Liver (tissue), 9 donors: ENCODE results near the gene CPZ. TPM values are rescaled to one million over a fixed set of nuclear protein-coding genes. Genes with fewer than 3 reads are reported as not detected.

Source experiments
- DNase-seq: peaks from one replicate; pipeline ENCODE4 v3.0.0-alpha.2; 2017; ENCODE audit warnings: low spot score
- H3K27ac ChIP-seq, 2 donors: one replicate each; pipeline ENCODE4 v1.7.0; 2013; ENCODE audit warnings: inconsistent platforms in 2 of 2, low read length in 2 of 2, control low read depth in 1 of 2, low read depth in 1 of 2, mild to moderate bottlenecking in 1 of 2
- H3K27me3 ChIP-seq, 4 donors: one replicate each; pipeline versions ENCODE4 v1.6.1 to v1.7.0; 2013; ENCODE audit warnings: low read length in 3 of 4, inconsistent platforms in 1 of 4, mild to moderate bottlenecking in 1 of 4, moderate library complexity in 1 of 4; ENCODE audit not compliant: control insufficient read depth in 4 of 4, insufficient read depth in 4 of 4
- H3K36me3 ChIP-seq, 4 donors: one replicate each; pipeline versions ENCODE4 v1.6.1 to v1.7.0; 2013; ENCODE audit warnings: low read length in 3 of 4, mild to moderate bottlenecking in 3 of 4, low read depth in 1 of 4, moderate library complexity in 1 of 4; ENCODE audit not compliant: control insufficient read depth in 4 of 4, insufficient read depth in 3 of 4
- H3K4me1 ChIP-seq, 4 donors: one replicate each; pipeline versions ENCODE4 v1.6.1 to v1.7.0; 2013; ENCODE audit warnings: low read length in 3 of 4, mild to moderate bottlenecking in 3 of 4, moderate library complexity in 1 of 4; ENCODE audit not compliant: control insufficient read depth in 4 of 4, insufficient read depth in 4 of 4
- H3K4me3 ChIP-seq, 3 donors: one replicate each; pipeline versions ENCODE4 v1.6.1 to v1.7.0; 2013; ENCODE audit warnings: low read length in 3 of 3, control low read depth in 1 of 3, low read depth in 1 of 3, mild to moderate bottlenecking in 1 of 3
- H3K9ac ChIP-seq, 2 donors: one replicate each; pipeline ENCODE4 v1.7.0; 2013; ENCODE audit warnings: low read length in 2 of 2, mild to moderate bottlenecking in 2 of 2, moderate library complexity in 2 of 2, control low read depth in 1 of 2, low read depth in 1 of 2
- H3K9me3 ChIP-seq, 4 donors: one replicate each; pipeline versions ENCODE4 v1.6.1 to v1.7.0; 2013; ENCODE audit warnings: low read length in 3 of 4; ENCODE audit not compliant: control insufficient read depth in 4 of 4
- EGR1 ChIP-seq, 2 donors: IDR thresholded peaks; 2 replicates each; pipeline ENCODE4 v1.6.1; 2016 to 2018; ENCODE audit warnings: antibody characterized with exemption in 2 of 2, low read depth in 2 of 2
- FOXA1 ChIP-seq: IDR thresholded peaks from 2 replicates; pipeline ENCODE4 v1.6.1; 2016; ENCODE audit warnings: antibody characterized with exemption
- FOXA2 ChIP-seq: IDR thresholded peaks from 2 replicates; pipeline ENCODE4 v1.6.1; 2016; ENCODE audit warnings: antibody characterized with exemption
- GABPA ChIP-seq, 2 donors: IDR thresholded peaks in 1 of 2; conservative IDR thresholded peaks in 1 of 2; 2 replicates each; pipeline ENCODE4 v1.6.1; 2016; ENCODE audit warnings: antibody characterized with exemption in 2 of 2, mild to moderate bottlenecking in 1 of 2, moderate library complexity in 1 of 2
- HNF4A ChIP-seq, 2 donors: conservative IDR thresholded peaks; 2 replicates each; pipeline ENCODE4 v1.6.1; 2016; ENCODE audit warnings: antibody characterized with exemption in 2 of 2, mild to moderate bottlenecking in 2 of 2
- HNF4G ChIP-seq: IDR thresholded peaks from 2 replicates; pipeline ENCODE4 v1.6.1; 2016; ENCODE audit warnings: antibody characterized with exemption
- JUND ChIP-seq, 2 donors: IDR thresholded peaks; 2 replicates each; pipeline ENCODE4 v1.6.1; 2016; ENCODE audit warnings: antibody characterized with exemption in 2 of 2
- NR2F2 ChIP-seq: IDR thresholded peaks from 2 replicates; pipeline ENCODE4 v1.6.1; 2016; ENCODE audit warnings: antibody characterized with exemption
- RAD21 ChIP-seq, 2 donors: IDR thresholded peaks; 2 replicates each; pipeline ENCODE4 v1.6.1; 2016; ENCODE audit warnings: antibody characterized with exemption in 2 of 2, mild to moderate bottlenecking in 2 of 2
- RXRA ChIP-seq, 2 donors: IDR thresholded peaks; 2 replicates each; pipeline ENCODE4 v1.6.1; 2017 to 2018; ENCODE audit warnings: antibody characterized with exemption in 2 of 2, mild to moderate bottlenecking in 1 of 2
- SP1 ChIP-seq: IDR thresholded peaks from 2 replicates; pipeline ENCODE4 v1.6.1; 2018; ENCODE audit warnings: antibody characterized with exemption, mild to moderate bottlenecking
- TAF1 ChIP-seq: conservative IDR thresholded peaks from 2 replicates; pipeline ENCODE4 v1.6.1; 2016; ENCODE audit warnings: antibody characterized with exemption, mild to moderate bottlenecking
- YY1 ChIP-seq: IDR thresholded peaks from 2 replicates; pipeline ENCODE4 v1.6.1; 2016; ENCODE audit warnings: antibody characterized with exemption, mild to moderate bottlenecking
- WGBS: extraction: QIAGEN DNeasy Blood & Tissue Kit; methylation state at CpG from one replicate; pipeline ENCODE4 v1.1.7; 2013; 5-methylcytosine and 5-hydroxymethylcytosine counted together
- polyA plus RNA-seq, 2 donors: library from polyadenylated mRNA; stranded (reverse) in 1 of 2; unstranded in 1 of 2; fragments of 200-250 nt in 1 of 2; fragments of >200 nt in 1 of 2; fragmentation: Nextera tagmentation in 1 of 2; extraction: Ambion mirVana in 1 of 2; gene quantifications; one replicate each; pipeline versions ENCODE4 v1.2.1 to v1.2.3, GENCODE V29; 2013 to 2015
- total RNA-seq, 2 donors: library from RNA; depleted of rRNA; stranded (reverse); fragments of >200 nt; gene quantifications; one replicate each; pipeline ENCODE4 v1.2.3, GENCODE V29; 2014
- TF ChIP-seq, protein P1 (sequence below): IDR thresholded peaks from 2 replicates; pipeline ENCODE4 v1.6.1; 2016; ENCODE audit warnings: antibody characterized with exemption, mild to moderate bottlenecking
- TF ChIP-seq, protein P2 (sequence below): IDR thresholded peaks from 2 replicates; pipeline ENCODE4 v1.6.1; 2016; ENCODE audit warnings: antibody characterized with exemption
- TF ChIP-seq, protein P3 (sequence below): IDR thresholded peaks from 2 replicates; pipeline ENCODE4 v1.6.1; 2016; ENCODE audit warnings: antibody characterized with exemption
- TF ChIP-seq, protein P4 (sequence below): fragments of 150-350 bp; IDR thresholded peaks from 2 replicates; pipeline ENCODE4 v1.5.1; 2017; ENCODE audit warnings: improper control_type of control experiment, low read depth, low read length; ENCODE audit not compliant: missing input control
- TF ChIP-seq, protein P5 (sequence below): IDR thresholded peaks from 2 replicates; pipeline ENCODE4 v1.6.1; 2016; ENCODE audit warnings: antibody characterized with exemption
- donor health status: healthy.
- donor health status: healthy.
- donor health status: healthy.
- donor health status: healthy.
- donor health status: healthy.

CPZ gene
- total and polyA plus RNA-seq, 4 donors = 0.51 to 1.8 (median 1.4) TPM

DNA sequence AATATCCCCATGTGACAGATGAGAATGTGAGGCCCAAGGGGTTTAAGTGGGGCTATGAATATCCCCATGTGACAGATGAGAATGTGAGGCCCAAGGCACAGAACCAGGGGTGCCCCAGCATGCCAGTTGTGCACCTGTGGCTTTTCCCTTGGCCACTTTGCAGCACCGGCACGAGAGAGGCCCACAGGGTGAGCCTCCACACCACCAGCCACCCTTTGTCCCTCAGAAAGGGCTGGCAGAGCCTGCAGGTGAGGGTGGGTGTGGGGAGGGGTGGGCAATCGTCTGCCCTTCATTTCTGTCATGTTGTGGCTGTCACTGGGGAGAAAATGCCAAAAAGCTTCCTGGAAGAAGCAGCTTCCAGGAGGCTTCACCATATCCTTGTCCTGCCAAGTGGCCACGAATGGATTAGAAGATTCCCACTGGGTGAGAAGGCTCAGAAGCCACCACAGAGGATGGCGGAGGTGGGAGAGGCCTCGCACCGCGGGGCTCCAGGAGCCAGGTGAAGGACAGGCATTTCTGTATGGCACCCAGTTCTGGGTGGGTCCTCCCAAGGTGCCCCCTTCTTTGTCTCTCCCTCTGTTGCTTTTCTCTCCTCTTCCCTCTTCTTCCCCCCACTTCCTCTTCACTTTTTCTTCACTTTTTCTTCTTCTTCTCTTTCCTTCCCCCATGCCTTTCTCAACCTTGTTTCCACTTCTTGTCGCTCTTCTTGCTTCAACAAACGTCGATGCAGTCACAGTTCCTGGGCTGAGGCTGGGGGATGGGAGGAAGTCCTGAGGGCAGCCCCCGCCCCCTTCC, 12.8 kb upstream of the CPZ start:
- 31% methylated on average over 12 of the region's 12 CpGs for WGBS
- TF ChIP-seq, protein P1, sequence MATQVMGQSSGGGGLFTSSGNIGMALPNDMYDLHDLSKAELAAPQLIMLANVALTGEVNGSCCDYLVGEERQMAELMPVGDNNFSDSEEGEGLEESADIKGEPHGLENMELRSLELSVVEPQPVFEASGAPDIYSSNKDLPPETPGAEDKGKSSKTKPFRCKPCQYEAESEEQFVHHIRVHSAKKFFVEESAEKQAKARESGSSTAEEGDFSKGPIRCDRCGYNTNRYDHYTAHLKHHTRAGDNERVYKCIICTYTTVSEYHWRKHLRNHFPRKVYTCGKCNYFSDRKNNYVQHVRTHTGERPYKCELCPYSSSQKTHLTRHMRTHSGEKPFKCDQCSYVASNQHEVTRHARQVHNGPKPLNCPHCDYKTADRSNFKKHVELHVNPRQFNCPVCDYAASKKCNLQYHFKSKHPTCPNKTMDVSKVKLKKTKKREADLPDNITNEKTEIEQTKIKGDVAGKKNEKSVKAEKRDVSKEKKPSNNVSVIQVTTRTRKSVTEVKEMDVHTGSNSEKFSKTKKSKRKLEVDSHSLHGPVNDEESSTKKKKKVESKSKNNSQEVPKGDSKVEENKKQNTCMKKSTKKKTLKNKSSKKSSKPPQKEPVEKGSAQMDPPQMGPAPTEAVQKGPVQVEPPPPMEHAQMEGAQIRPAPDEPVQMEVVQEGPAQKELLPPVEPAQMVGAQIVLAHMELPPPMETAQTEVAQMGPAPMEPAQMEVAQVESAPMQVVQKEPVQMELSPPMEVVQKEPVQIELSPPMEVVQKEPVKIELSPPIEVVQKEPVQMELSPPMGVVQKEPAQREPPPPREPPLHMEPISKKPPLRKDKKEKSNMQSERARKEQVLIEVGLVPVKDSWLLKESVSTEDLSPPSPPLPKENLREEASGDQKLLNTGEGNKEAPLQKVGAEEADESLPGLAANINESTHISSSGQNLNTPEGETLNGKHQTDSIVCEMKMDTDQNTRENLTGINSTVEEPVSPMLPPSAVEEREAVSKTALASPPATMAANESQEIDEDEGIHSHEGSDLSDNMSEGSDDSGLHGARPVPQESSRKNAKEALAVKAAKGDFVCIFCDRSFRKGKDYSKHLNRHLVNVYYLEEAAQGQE = no peak
- TF ChIP-seq, protein P2, sequence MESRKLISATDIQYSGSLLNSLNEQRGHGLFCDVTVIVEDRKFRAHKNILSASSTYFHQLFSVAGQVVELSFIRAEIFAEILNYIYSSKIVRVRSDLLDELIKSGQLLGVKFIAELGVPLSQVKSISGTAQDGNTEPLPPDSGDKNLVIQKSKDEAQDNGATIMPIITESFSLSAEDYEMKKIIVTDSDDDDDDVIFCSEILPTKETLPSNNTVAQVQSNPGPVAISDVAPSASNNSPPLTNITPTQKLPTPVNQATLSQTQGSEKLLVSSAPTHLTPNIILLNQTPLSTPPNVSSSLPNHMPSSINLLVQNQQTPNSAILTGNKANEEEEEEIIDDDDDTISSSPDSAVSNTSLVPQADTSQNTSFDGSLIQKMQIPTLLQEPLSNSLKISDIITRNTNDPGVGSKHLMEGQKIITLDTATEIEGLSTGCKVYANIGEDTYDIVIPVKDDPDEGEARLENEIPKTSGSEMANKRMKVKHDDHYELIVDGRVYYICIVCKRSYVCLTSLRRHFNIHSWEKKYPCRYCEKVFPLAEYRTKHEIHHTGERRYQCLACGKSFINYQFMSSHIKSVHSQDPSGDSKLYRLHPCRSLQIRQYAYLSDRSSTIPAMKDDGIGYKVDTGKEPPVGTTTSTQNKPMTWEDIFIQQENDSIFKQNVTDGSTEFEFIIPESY = no peak
- TF ChIP-seq GABPA (IDR thresholded peaks at IDR 0.05 in 1 of 2, conservative IDR thresholded peaks at IDR 0.05 in 1 of 2) (no peak), SP1 (no peak), TAF1 (no peak), JUND (IDR thresholded peaks at IDR 0.05) (no peak), YY1 (no peak), HNF4A (conservative IDR thresholded peaks at IDR 0.05) (no peak), RAD21 (IDR thresholded peaks at IDR 0.05) (no peak), RXRA (IDR thresholded peaks at IDR 0.05) (no peak), NR2F2 (no peak), FOXA1 (no peak), EGR1 (IDR thresholded peaks at IDR 0.05; ENCODE audit: low read depth in 2 of 2) (no peak), FOXA2 (no peak), HNF4G (no peak)
- TF ChIP-seq, protein P3, sequence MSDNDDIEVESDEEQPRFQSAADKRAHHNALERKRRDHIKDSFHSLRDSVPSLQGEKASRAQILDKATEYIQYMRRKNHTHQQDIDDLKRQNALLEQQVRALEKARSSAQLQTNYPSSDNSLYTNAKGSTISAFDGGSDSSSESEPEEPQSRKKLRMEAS = no peak
- TF ChIP-seq, protein P4, sequence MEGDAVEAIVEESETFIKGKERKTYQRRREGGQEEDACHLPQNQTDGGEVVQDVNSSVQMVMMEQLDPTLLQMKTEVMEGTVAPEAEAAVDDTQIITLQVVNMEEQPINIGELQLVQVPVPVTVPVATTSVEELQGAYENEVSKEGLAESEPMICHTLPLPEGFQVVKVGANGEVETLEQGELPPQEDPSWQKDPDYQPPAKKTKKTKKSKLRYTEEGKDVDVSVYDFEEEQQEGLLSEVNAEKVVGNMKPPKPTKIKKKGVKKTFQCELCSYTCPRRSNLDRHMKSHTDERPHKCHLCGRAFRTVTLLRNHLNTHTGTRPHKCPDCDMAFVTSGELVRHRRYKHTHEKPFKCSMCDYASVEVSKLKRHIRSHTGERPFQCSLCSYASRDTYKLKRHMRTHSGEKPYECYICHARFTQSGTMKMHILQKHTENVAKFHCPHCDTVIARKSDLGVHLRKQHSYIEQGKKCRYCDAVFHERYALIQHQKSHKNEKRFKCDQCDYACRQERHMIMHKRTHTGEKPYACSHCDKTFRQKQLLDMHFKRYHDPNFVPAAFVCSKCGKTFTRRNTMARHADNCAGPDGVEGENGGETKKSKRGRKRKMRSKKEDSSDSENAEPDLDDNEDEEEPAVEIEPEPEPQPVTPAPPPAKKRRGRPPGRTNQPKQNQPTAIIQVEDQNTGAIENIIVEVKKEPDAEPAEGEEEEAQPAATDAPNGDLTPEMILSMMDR = no peak
- TF ChIP-seq, protein P5, sequence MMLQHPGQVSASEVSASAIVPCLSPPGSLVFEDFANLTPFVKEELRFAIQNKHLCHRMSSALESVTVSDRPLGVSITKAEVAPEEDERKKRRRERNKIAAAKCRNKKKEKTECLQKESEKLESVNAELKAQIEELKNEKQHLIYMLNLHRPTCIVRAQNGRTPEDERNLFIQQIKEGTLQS = no peak
- H3K27ac ChIP-seq = no peak overlapping the region
- no peak overlapping the region for H3K4me3 ChIP-seq
- H3K9ac ChIP-seq = no peak overlapping the region
- H3K27me3 ChIP-seq = peaks cover 0 to 3% (median 0%) of the 10 kb centered on the region in 4 donors
- DNase-seq = no peak
- H3K9me3 ChIP-seq = no peaks in the 10 kb centered on the region
- H3K36me3 ChIP-seq = no peaks in the 10 kb centered on the region
- H3K4me1 ChIP-seq = no peaks in the 10 kb centered on the region
